AG10803 (cell line): ENCODE results near the gene CLDN6.

Experiments
- DNase-seq: peaks from one replicate; pipeline ENCODE4 v3.0.0; 2010; ENCODE audit warnings: low read depth
- H3K4me3 ChIP-seq: 2 replicates; pipeline ENCODE4 v1.5.1; 2011; ENCODE audit warnings: mild to moderate bottlenecking, low read length, control low read depth
- TF ChIP-seq, protein P1 (sequence below): conservative IDR thresholded peaks from 2 replicates; pipeline ENCODE4 v1.5.1; 2011; ENCODE audit warnings: mild to moderate bottlenecking, low read length, control low read depth, inconsistent platforms

The CLDN6 gene

GRCh38 chr16:2982402-2982801 is 35.6 kb downstream of the CLDN6 start:
- no peak for DNase-seq
- TF ChIP-seq, protein P1, sequence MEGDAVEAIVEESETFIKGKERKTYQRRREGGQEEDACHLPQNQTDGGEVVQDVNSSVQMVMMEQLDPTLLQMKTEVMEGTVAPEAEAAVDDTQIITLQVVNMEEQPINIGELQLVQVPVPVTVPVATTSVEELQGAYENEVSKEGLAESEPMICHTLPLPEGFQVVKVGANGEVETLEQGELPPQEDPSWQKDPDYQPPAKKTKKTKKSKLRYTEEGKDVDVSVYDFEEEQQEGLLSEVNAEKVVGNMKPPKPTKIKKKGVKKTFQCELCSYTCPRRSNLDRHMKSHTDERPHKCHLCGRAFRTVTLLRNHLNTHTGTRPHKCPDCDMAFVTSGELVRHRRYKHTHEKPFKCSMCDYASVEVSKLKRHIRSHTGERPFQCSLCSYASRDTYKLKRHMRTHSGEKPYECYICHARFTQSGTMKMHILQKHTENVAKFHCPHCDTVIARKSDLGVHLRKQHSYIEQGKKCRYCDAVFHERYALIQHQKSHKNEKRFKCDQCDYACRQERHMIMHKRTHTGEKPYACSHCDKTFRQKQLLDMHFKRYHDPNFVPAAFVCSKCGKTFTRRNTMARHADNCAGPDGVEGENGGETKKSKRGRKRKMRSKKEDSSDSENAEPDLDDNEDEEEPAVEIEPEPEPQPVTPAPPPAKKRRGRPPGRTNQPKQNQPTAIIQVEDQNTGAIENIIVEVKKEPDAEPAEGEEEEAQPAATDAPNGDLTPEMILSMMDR: no peak
- H3K4me3 ChIP-seq: no peak overlapping the region

DNA sequence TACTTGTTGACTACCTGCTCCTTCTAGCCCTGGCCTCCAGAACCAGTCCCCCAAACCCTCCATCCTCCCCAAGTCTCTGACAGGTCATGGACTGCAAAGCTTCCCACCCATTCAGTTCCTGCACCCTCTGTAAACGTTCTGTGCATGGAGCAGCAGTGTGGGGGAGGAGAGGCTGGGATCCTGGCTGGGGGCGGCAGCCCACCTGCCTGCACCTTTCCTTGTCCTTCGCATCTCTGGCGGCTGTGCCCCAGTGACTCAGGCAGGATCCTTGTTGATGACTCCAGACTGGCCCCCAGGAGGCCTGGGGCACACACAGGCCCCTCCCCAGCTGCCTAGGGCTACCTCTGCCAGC is 36.1 kb downstream of the CLDN6 start:
- TF ChIP-seq, protein P1: no peak
- no peak overlapping the region for H3K4me3 ChIP-seq
- DNase-seq: no peak

DNA sequence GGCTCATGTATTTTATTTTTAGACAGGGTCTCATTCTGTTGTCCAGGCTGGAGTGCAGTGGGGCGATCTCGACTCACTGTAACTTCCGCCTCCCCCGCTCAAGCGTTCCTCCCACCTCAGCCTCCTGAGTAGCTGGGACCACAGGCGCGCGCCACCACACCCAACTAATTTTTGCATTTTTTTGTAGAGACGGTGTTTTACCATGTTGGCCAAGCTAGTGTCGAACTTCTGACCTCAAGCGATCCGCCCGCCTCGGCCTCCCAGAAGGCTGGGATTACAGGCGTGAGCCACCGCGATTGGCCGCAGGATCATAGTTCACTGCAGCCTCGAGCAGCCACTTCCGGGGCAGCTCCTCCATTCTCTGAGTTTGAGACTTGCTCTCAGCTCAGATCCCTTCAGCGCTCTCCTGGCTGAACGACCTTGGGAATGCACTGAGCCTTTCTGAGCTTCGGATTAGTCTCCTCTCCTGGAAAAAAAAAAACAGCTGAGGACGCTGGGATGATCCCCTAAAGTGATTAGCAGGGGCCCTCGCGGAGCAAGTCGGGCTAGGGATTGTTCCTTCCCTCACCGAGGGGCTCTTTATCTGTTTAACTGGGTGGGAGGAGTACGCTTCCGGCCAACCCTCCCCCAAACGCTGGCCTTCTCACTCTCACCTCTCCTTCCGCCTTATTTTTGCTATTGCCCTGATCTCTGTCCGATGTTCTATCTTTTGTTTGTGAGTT is 36.6 kb downstream of the CLDN6 start:
- no peak for DNase-seq
- TF ChIP-seq, protein P1: no peak
- H3K4me3 ChIP-seq: peak overlapping the region; percentile 85; the same call in 1 of the 2 replicates

GRCh38 chr16:2980227-2981176 is 37.5 kb downstream of the CLDN6 start, which contains the start of gene PKMYT1:
Gene PKMYT1, minus strand, starts transcription at chr16:2980446. Its CDS starts 789 bp downstream, at chr16:2979657.
- DNase-seq: peak; percentile 76
- TF ChIP-seq, protein P1: no peak
- H3K4me3 ChIP-seq: peak within 1 kb of the TSS; percentile 85

- H3K4me3 ChIP-seq: peak overlapping the region; percentile 62
- TF ChIP-seq, protein P1: no peak
- DNase-seq: no peak
Measured at GRCh38 chr16:2979669-2980226, 38.2 kb downstream of the CLDN6 start.

DNA sequence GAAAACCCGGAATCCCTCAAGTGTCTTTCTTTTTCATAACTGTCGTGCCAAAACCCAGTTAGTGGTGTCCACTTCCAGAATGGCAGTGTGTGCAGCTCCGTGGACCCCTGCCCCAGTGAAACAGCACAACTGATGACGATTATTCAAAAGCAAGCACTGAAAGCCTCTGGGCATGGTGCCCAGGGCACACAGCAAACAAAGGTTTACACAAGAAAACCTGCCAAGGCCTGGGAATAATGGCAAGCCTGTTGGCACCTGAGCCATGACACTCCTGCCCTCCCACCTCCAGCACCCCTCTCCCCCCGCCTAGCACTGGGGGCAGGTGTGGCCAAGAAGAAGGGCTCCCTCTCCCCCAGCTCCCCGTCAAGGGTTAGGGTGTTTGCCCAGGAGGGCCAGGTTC is 40.5 kb downstream of the CLDN6 start:
- DNase-seq: no peak
- no peak overlapping the region for H3K4me3 ChIP-seq
- TF ChIP-seq, protein P1: no peak
